Measurements from ENCODE around the gene ANKRD63.

ANKRD63 gene

DNA sequence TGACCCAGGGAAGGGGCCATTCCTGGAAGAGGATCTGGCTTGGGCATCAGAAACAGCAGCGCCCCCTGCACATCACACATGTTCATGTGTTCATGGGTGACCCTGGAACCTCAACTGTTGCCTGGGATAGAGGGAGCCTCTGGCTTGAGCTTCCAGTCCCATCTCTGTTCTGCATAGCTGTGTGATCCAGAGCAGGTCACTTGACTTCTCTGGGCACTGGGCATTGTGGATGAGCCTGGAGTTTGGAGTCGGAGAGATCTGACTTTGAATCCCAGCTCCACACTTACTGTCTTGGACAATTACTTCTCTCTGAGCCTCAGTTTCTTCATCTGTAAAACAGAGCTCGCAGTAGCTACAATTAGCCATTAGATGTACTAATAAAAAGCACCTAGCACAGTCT lies 28.4 kb downstream of the ANKRD63 start:
- no peak for DNase-seq

- no peak for DNase-seq
These were observed 29.6 kb downstream of the ANKRD63 start for GRCh38 chr15:40253167-40253790.

GRCh38 chr15:40252438-40253166 lies 30.3 kb downstream of the ANKRD63 start:
- no peak for DNase-seq

DNA sequence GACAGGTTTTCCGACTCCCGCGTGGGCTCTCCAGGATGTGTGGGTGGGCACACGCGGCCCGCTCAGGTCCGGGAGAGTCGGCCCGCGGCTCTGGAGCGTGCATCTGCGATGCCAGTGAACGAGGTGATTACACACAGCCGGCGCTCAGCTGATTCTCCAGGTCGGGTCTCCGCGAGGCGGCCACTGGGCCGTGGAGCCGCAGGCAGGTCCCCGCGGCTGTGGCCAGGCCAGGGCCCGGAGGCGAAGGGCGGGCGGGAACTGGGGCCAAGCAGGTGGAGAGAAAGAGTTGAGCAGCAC lies 30.8 kb downstream of the ANKRD63 start:
- DNase-seq: no peak

DNA sequence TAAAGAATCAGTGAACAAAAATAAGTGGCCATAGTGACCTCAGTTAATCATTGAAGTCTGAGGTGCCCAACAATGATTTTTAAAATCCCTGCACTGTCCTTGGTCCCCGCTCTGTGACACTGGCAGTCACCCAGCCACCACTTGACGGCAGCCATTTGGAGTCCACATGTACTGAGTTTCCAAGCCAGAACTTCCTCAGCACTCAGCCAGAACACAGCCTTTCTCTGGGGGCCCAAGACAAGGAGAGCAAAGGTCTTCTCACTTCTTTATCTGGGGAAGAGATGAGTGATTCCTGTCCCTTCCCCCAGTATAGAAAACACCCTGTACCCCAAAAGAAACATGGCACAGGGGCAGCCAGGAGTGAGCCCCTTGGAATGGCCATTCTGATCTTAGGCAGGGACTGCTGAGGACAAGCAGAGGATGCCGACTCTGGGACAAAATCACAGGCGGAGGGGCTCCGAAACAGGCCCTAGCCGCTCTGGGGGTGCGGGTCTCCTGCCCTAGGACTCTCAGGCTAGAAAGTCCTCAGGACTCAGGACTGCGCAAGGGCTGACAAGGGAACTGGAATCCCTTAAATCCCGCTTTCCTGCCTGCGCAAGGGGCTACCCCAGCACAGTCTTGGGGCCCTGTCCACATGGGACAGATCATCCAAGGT lies 31.3 kb downstream of the ANKRD63 start:
- no peak for DNase-seq

DNA sequence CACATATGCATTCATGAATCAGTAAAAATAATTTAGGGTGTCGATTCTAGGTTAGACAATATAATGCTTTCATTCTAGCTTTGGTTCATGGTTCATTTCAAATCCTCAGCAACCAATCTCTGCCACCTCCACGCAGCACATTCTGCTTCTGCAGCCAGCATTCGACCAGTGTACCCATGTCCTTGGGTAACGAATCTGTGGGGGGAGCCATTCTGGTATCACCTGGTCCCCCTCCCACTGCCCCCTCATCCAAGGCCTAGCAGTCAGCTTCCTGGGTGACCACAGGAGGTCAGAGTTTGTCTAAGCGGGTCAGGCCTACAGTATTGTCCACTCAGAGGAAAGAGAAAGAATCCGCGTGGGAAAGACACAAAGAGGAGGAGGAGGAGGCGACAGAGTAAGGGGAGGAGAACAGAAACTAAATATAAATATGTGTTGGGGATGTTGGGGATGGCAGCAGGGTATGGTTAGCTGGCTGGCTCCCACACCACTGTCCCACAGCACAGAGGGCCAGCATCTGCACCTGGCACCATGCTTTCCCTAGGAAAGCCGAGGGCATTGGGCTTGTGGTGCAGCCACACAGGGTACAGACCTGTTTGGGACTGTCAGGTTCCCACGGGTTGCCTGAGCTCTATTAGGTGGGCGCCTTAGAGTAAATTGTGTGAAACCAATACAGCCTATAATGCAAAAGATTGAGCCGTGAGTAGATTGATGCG lies 31.9 kb downstream of the ANKRD63 start:
- no peak for DNase-seq

DNA sequence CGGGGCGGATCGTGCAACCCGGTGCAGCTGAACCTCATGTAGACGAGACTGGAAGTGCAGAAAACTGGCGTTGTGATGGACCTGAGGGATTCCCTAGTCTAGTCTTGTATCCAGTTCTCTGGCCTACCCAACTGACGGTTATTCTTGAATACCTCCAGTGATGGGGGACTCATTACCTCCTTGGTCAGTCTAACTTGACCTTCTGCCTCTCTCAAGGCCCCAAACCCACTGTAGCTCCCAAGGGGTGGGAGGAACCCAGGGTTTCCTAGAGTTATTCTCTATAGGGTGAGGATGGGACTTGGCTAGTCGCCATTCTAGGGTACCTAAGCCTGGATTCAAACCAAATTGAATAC lies 32.6 kb downstream of the ANKRD63 start:
- no peak for DNase-seq

DNA sequence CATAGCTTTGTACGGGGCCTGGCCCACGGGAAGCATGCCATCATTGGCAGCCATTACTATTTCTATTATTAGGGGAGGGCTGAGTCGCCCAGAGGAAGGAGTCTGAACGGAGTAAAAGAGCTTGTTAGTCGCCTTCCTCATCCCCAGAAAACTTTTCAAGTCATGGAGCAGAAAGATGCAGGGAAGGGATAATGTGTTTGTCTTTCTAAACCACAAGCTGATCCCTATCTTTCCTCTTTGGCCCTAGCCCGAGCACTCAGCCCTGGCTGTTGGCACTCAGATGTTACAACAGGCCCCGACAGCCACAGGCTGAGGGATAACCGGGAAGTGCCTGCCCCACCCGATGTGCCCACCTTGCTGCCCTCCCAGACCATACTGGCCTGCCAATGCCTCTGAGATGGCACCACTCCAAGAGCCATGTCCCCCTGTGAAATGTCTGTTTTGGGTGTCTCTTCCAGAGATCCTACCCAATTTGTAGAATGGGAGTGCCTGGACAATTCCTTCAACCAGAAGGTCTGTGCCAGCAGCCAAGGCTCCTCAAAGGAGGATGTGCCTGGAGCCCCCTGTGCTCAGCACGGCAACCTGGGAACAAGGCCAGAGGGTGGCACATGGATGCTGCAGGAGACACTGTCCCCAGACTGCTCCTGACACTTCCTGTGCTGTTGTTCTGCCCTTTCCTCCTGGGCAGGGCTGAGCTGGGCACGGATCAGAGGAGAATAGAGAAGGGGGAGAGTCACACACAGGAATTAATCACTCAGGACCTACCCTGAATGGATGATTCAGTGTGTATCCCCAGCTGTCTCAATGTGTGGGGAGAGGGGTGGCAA lies 33.2 kb downstream of the ANKRD63 start:
- no peak for DNase-seq

GRCh38 chr15:40248006-40248783 lies 34.7 kb downstream of the ANKRD63 start:
- no peak for DNase-seq

DNA sequence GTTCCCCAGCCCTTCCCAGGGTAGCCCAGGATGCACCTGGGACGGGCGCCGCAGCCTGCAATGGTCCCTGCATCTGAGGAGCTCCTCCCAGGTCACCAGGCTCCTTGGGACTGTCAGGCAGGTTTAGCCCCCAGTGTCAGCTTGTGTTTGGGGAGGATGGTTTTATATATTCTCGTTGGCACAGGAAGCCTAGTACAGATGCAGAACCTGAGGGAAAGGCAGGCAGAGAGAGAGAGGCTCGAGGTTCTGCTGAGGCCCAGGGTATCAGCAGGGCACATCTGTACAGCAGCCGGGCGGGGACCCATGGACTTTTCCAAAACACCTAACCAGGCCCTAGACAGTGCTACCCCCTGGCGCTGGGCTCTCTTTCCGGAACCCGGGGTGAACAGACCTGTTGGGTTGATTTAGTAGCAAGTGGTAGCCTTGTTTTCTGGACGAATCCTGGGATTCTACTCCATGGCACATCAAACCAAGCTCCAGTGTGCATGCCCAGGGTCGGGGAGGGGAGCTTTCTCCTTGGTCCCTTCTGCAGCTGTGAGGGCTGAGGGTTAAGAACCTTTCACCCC lies 35.4 kb downstream of the ANKRD63 start:
- DNase-seq: no peak

DNA sequence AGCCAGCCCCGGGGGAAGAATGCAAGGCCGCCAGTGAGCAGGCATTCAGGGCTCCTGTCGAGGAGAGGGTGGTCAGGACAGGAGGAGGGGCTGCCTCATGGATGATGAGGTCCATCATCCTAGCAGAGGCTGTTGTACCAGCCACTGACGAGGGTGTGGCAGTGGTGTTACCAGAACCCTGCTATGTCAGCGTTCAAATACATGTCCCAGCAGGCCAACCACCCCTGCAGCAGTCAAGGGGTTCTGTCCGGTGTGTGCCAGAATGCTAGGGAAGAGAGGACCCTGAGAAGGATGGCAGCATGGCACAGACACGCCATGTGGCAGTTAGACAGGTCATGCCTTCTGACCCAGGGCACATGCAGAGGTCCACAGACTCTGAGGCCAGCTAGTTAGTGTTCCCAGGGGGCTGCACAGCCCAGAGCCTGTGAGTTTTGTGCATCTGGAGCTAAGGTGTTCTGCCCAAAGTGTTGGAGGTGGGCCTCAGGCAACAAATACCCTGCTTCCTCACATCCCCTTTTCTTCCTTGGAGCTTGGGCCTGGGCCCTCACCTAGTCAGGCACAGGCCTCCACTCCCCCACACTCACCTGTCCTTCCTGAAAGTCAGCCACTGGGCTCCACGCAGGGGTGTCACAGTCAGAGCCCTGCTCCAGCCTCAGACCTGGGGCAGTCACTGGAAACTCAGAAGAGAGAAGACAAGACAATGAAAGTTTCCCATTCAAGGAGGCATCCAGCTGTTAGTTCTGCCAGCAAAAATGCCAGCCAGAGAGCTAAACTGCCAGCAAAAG lies 36.2 kb downstream of the ANKRD63 start:
- DNase-seq: no peak

DNA sequence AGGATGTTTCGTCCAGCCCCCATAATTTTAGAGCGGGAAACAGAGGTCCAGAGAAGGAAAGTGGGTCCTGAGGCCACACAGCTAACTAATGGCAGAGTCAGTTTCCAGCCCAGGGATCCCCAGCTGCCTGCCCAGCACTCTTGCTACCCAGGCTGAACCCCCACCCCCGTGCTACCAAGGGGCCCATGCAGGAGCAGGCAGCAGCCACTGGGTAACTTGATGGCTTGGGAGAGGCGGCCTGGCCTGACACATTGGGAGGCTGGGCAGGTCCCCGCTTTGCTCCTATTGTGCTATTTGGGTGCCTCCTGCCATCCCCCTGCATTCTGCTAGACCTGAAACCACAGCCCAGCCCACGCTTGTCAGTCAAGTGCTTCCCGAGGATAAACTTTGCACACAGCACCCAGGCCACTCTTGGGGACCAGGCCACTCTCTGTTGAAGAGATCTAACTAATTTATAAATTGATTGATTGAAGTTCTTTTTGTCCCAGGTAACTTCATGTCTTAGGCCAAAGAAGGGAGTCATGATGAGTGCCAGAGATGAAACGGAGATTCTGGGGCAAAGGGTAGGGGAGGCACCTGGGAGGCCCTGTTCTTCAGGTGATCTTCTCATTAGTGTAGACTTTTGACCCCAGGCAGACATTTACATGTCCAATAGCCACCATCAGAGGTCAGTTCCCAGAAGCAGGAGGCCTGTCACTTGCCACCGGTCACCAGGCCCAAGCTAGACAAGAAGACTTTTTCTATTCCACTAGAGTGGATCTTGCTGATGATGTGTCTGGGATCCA lies 37.0 kb downstream of the ANKRD63 start:
- no peak for DNase-seq

GRCh38 chr15:40244961-40245523 lies 37.8 kb downstream of the ANKRD63 start:
- DNase-seq: no peak

DNA sequence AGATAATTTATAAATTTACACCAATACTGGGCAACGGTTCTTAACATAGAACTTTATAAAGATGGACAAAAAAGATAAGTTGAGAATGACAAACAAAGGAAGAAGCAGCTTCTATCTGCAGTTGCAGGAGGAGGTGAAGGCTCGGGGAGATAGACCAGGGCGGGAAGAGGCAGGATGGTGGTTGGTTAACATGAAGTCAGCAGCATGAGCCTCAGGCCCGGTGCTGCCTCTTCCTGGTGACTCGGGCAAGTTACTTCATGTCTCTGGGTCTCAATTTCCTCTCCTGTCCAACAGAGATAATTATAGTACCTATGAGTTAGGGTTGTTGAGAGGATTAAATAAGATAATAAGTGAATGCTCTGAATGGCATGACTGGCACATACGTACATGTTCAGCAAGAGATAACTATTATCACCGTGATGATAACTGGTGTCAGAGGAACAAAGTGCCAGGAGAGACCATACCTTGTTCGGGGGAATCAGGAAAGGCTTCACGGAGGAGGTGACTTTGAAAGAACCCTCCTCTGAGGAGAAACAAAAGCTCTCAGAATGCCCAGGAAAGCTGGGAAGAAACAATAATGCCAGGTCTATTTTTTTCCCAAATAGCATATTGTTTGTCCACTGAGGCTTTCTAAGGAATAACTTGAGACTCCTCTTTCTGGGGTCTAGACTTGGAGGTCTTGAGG lies 39.6 kb downstream of the ANKRD63 start:
- no peak for DNase-seq

DNA sequence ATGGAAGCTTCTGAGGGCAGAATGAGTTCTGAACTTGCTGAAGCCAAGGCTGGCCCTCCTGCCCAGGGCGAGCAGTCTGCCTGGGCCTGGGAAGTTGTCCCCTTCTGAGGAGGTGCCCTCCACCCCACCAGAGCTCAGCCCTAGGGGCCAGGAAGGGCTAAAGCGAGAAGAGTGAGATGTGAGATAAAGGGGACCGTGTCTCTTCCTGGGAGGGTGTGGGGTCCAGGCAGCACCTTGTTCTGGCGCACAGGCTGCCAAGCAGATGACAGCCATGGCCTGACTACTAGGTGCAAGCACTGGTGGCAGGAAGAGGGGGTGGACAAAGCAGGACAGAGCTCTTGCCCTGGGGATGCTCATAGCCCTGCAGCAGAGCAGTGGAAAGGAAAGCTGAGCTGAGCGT lies 40.3 kb downstream of the ANKRD63 start:
- no peak for DNase-seq

DNA sequence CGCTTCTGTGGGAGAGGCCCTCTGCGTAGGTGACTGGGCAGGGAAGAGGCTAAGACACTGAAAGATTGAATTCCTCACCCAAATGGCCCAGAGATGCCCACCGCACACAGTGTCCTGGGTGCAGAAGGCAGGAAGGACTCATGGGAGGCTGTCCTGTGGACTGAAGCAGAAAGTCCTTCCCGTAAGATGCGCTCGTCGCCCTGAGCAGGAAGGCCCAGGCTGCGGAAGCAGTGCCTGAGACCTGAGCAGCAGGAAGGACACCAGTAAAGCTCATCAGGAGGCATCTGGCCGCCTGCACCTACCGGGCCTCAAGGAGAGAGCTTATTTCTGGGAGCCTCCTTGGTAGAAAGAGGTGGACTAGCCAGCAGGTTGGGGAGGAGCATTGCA lies 40.7 kb downstream of the ANKRD63 start:
- DNase-seq: no peak

DNA sequence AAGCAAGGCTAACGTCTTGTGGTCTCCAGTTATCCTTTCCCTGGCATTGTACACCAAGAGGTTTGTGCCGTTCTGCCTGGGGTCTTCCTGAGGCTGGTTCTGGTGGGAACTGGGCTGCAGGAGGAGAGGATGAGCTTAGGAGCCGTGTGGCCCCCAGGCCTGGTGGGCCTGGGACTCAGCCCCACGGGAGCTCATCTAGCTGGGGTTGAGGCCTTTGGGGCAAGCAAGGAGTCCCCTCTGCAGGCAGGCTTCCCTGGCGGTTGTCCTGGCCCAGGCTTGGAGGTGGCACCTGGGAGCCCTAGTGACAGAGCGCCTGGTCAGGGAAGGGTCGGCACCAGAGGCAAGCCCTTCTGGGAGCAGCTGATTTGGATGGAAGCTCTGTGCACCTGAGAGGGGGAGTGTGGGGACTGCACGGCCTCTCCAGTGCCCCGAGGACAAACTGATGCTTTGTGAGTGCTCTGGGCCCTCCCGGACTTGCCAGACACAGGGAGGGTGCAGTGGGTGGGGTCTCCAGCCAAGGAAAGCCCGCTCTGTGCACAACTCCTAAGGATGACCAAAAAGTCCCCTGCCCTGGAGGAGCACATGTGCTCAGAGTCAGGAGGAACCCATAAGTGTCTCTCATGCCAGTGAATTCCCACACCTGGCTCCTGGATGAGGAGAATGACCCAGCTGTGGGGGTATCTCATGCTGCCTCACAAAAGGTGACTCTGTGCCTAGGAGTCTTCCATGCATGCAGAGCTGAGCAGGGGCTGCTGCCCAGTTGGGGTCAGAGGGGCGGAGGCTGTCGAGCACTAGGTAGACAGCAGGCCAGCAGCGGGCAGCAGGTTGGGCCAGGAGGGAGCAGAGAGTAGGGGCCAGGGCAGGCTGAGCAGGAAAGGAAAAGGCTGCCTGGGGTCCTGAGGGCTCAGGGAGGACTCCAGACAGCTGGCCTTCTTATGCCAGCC lies 41.3 kb downstream of the ANKRD63 start:
- no peak for DNase-seq

DNA sequence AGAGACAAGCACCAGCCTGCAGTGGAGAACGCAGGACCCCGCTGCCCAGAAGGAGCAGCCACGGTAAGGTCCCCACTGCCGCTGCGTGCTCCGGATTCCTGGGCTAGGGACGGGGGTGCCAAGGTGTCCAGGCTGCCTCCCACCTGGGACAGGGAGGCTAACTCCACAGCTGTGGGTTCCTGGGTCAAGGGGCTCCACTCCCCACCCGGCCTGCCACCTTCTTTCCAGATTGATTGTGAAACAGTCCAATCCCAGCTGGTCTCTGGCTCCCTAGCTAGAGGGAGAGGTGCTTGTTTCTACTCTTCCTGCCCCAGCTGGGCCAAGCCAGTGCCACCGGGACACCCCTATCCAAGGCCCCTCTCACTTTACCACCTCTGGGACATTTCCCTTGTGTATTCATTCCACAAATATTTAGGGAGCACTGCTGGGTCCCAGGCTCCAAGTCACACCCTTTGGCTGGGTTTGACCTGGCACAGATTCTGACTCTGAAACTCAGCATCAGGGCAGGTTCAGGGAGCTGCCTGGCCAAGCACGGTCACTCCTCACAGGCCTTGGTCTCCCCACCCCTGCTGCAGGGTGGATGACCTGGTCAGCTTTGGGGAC lies 42.1 kb downstream of the ANKRD63 start:
- DNase-seq: no peak
